Keratinocyte (primary cell): ENCODE measurements around the gene TCTN2. TPM values are rescaled to one million over a fixed set of nuclear protein-coding genes. Genes with fewer than 3 reads are reported as not detected.

Experiments used
- DNase-seq: peaks from one replicate; pipeline ENCODE4 v3.0.0-alpha.2; 2011; ENCODE audit warnings: low read depth, missing footprints, low spot score
- FAIRE-seq: peaks from 2 replicates; lab custom pipeline; 2011; peaks lifted over from hg19 to GRCh38; lab: Jason Lieb, UNC
- H2AFZ ChIP-seq: 2 replicates; pipeline ENCODE4 v1.6.0; 2012; ENCODE audit warnings: low read length, control low read depth, inconsistent platforms; ENCODE audit not compliant: control insufficient read depth
- H3K27ac ChIP-seq: 2 replicates; pipeline ENCODE4 v1.5.1; 2011; ENCODE audit warnings: low read length; ENCODE audit not compliant: control insufficient read depth, insufficient read depth
- H3K27me3 ChIP-seq: 3 replicates; pipeline ENCODE4 v1.6.0; 2011; ENCODE audit warnings: low read length; ENCODE audit not compliant: control insufficient read depth, insufficient read depth; ENCODE audit errors: extremely low read depth
- H3K36me3 ChIP-seq, 2 experiments: 2 replicates in 1 of 2; 3 replicates in 1 of 2; pipeline ENCODE4 v1.5.1; 2011; ENCODE audit warnings: low read length in 2 of 2, mild to moderate bottlenecking in 1 of 2; ENCODE audit not compliant: control insufficient read depth in 2 of 2, insufficient read depth in 2 of 2; ENCODE audit errors: extremely low read depth in 1 of 2
- H3K4me1 ChIP-seq: 3 replicates; pipeline ENCODE4 v1.5.1; 2011; ENCODE audit warnings: low read length; ENCODE audit not compliant: control insufficient read depth, insufficient read depth; ENCODE audit errors: extremely low read depth
- H3K4me2 ChIP-seq: 3 replicates; pipeline ENCODE4 v1.6.0; 2011; ENCODE audit warnings: low read depth, low read length; ENCODE audit not compliant: control insufficient read depth, insufficient read depth; ENCODE audit errors: extremely low read depth
- H3K4me3 ChIP-seq, 3 experiments: fragments of 200-600 bp in 1 of 3; sonication (generic) in 1 of 3; 2 replicates in 2 of 3; 3 replicates in 1 of 3; pipeline ENCODE4 v1.5.1; 2011 to 2016; ENCODE audit warnings: low read length in 3 of 3, mild to moderate bottlenecking in 3 of 3, control low read depth in 2 of 3, inconsistent platforms in 1 of 3, low read depth in 1 of 3, mixed read lengths in 1 of 3, mixed run types in 1 of 3, moderate library complexity in 1 of 3; ENCODE audit not compliant: control insufficient read depth in 2 of 3, insufficient read depth in 2 of 3; ENCODE audit errors: extremely low read depth in 1 of 3
- H3K79me2 ChIP-seq: 2 replicates; pipeline ENCODE4 v1.6.0; 2012; ENCODE audit warnings: low read length; ENCODE audit not compliant: control insufficient read depth, insufficient read depth
- H3K9ac ChIP-seq: 3 replicates; pipeline ENCODE4 v1.6.0; 2011; ENCODE audit warnings: low read length; ENCODE audit not compliant: control insufficient read depth, insufficient read depth; ENCODE audit errors: extremely low read depth
- H3K9me1 ChIP-seq: 3 replicates; pipeline ENCODE4 v1.6.0; 2011; ENCODE audit warnings: low read length; ENCODE audit not compliant: control insufficient read depth, insufficient read depth; ENCODE audit errors: extremely low read depth
- H3K9me3 ChIP-seq: 2 replicates; pipeline ENCODE4 v1.5.1; 2012; ENCODE audit warnings: low read depth, low read length; ENCODE audit not compliant: control insufficient read depth
- H4K20me1 ChIP-seq: 3 replicates; pipeline ENCODE4 v1.6.0; 2011; ENCODE audit warnings: low read length; ENCODE audit not compliant: control insufficient read depth, insufficient read depth; ENCODE audit errors: extremely low read depth
- EZH2 ChIP-seq: IDR thresholded peaks from one replicate; pipeline ENCODE4 v1.6.1; 2012; ENCODE audit warnings: inconsistent platforms, mild to moderate bottlenecking, low read length, moderate library complexity
- dilution Hi-C: fragments of 300-500 bp; cut with MboI; formaldehyde crosslinking; loops from one replicate; pipeline ENCODE4 v1.7.0; 2020; ENCODE audit warnings: low sequenced_read_pairs; ENCODE audit not compliant: extremely low pct_ligation_motif_present
- polyA plus RNA-seq, 5 experiments: library from polyadenylated mRNA; depleted of rRNA in 3 of 5; stranded (reverse) in 3 of 5; stranded (forward) in 1 of 5; unstranded in 1 of 5; fragments of >200 nt; gene quantifications; 1 replicate in 1 of 5; 2 replicates in 3 of 5; 3 replicates in 1 of 5; pipeline versions ENCODE4 v1.2.1 to v1.2.3, GENCODE V29; 2011 to 2012; ENCODE audit warnings: missing spikeins in 2 of 5, low read depth in 1 of 5, low replicate concordance in 1 of 5
- TF ChIP-seq, protein P1 (sequence below), 3 experiments: IDR thresholded peaks in 1 of 3; conservative IDR thresholded peaks in 1 of 3; optimal IDR thresholded peaks in 1 of 3; 2 replicates in 2 of 3; 3 replicates in 1 of 3; pipeline versions ENCODE3 to v1.5.1; 2011; ENCODE audit warnings: low read length in 3 of 3, mild to moderate bottlenecking in 3 of 3, moderate library complexity in 2 of 3, control low read depth in 1 of 3, inconsistent platforms in 1 of 3; ENCODE audit not compliant: insufficient read depth in 2 of 3; ENCODE audit errors: extremely low read depth in 1 of 3

The TCTN2 gene
- polyA plus RNA-seq, 1 donor (not counting 4 experiments of a cell fraction or from before 2014, with no cell fraction given), result 3.2 TPM

- Histone ChIP-seq H3K79me2 (no peaks in the 10 kb centered on the region), H3K4me1 (peaks cover 6% of the 10 kb centered on the region), H3K27me3 (no peaks in the 10 kb centered on the region), H3K4me3 (no peak overlapping the region), H3K36me3 (no peaks in the 10 kb centered on the region), H4K20me1 (no peaks in the 10 kb centered on the region), H3K9me3 (no peaks in the 10 kb centered on the region), H3K9me1 (no peaks in the 10 kb centered on the region), H3K9ac (no peak overlapping the region), H3K4me2 (no peak overlapping the region), H3K27ac (no peak overlapping the region), H2AFZ (no peak overlapping the region)
- no peak for DNase-seq
- dilution Hi-C loops, result no loop called here
- TF ChIP-seq, protein P1, sequence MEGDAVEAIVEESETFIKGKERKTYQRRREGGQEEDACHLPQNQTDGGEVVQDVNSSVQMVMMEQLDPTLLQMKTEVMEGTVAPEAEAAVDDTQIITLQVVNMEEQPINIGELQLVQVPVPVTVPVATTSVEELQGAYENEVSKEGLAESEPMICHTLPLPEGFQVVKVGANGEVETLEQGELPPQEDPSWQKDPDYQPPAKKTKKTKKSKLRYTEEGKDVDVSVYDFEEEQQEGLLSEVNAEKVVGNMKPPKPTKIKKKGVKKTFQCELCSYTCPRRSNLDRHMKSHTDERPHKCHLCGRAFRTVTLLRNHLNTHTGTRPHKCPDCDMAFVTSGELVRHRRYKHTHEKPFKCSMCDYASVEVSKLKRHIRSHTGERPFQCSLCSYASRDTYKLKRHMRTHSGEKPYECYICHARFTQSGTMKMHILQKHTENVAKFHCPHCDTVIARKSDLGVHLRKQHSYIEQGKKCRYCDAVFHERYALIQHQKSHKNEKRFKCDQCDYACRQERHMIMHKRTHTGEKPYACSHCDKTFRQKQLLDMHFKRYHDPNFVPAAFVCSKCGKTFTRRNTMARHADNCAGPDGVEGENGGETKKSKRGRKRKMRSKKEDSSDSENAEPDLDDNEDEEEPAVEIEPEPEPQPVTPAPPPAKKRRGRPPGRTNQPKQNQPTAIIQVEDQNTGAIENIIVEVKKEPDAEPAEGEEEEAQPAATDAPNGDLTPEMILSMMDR (optimal IDR thresholded peaks at IDR 0.05 in 1 of 3, IDR thresholded peaks at IDR 0.05 in 1 of 3, conservative IDR thresholded peaks at IDR 0.05 in 1 of 3; ENCODE audit: extremely low read depth in 1 of 3, insufficient read depth in 2 of 3, low read length in 3 of 3), result no peak
- TF ChIP-seq EZH2, result no peak
- no peak for FAIRE-seq
Observed at GRCh38 chr12:123721245-123721644, 50.3 kb downstream of the TCTN2 start.

DNA sequence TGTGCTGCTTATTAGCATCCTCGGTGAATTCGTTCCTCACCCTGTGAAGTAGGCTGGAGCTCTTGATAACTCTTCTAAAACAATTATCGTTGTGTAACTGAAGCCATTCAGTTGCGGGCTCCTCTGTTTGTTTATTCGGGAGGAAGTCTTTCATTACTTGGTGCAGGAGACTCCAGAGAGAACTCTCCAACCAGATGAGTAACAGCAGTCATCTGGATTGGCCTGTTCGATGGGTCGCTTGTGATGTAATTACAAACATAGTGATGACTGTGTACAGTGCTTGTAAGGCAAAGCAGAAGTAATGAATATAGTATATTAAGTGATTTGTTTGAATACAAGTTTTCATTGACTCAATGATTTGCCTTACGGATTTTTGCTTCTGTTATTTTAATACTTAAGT, 52.1 kb downstream of the TCTN2 start:
- no peak for TF ChIP-seq EZH2
- TF ChIP-seq, protein P1 (optimal IDR thresholded peaks at IDR 0.05 in 1 of 3, IDR thresholded peaks at IDR 0.05 in 1 of 3, conservative IDR thresholded peaks at IDR 0.05 in 1 of 3; ENCODE audit: extremely low read depth in 1 of 3, insufficient read depth in 2 of 3, low read length in 3 of 3), result no peak
- Histone ChIP-seq H3K79me2 (no peaks in the 10 kb centered on the region), H4K20me1 (no peaks in the 10 kb centered on the region), H2AFZ (no peak overlapping the region), H3K9me1 (no peaks in the 10 kb centered on the region), H3K9ac (no peak overlapping the region), H3K27me3 (no peaks in the 10 kb centered on the region), H3K36me3 (peaks cover 0 to 6% of the 10 kb centered on the region in 2 experiments), H3K27ac (no peak overlapping the region), H3K4me3 (no peak overlapping the region), H3K9me3 (no peaks in the 10 kb centered on the region), H3K4me1 (peaks cover 6% of the 10 kb centered on the region), H3K4me2 (no peak overlapping the region)
- dilution Hi-C loops, result no loop called here
- DNase-seq (no peak), FAIRE-seq (no peak)
